NCI-H446 treated with DMSO at 0.1 percent for 48 hours (cell line): ENCODE data around the gene ATAD3B.
"Not testable (repeated sequence)": the region's sequence is repeated elsewhere in the genome, so short reads cannot be mapped to it uniquely, and the experiment has no call there.

Experiments
- DNase-seq: peaks from one replicate; lab custom pipeline; 2025; lab: John Stamatoyannopoulos, UW

ATAD3B gene

GRCh38 chr1:1481811-1482210 lies 10.2 kb downstream of the ATAD3B start:
- DNase-seq: not testable (repeated sequence)

- DNase-seq: no peak
These were observed 11.3 kb downstream of the ATAD3B start for GRCh38 chr1:1482856-1483255.

- no peak for DNase-seq
These were observed 12.1 kb downstream of the ATAD3B start for GRCh38 chr1:1483714-1484113.

- DNase-seq: not testable (repeated sequence)
These were observed 13.6 kb downstream of the ATAD3B start for GRCh38 chr1:1484976-1485750.

GRCh38 chr1:1485755-1486317 lies 14.3 kb downstream of the ATAD3B start:
- not testable (repeated sequence) for DNase-seq

GRCh38 chr1:1487701-1488100 lies 16.1 kb downstream of the ATAD3B start:
- no peak for DNase-seq

GRCh38 chr1:1489231-1489630 lies 17.7 kb downstream of the ATAD3B start:
- no peak for DNase-seq

GRCh38 chr1:1489861-1490260 lies 18.3 kb downstream of the ATAD3B start:
- DNase-seq: no peak

- no peak for DNase-seq
These were observed 19.2 kb downstream of the ATAD3B start for GRCh38 chr1:1490633-1491230.

- DNase-seq: no peak
These were observed 20.0 kb downstream of the ATAD3B start for GRCh38 chr1:1491601-1492000.

GRCh38 chr1:1494311-1494710 lies 22.7 kb downstream of the ATAD3B start:
- DNase-seq: not testable (repeated sequence)

GRCh38 chr1:1495461-1495975 lies 24.0 kb downstream of the ATAD3B start:
- DNase-seq: not testable (repeated sequence)

GRCh38 chr1:1504777-1505365 lies 33.3 kb downstream of the ATAD3B start:
- peak; percentile 42 for DNase-seq

- DNase-seq: not testable (repeated sequence)
These were observed 33.8 kb downstream of the ATAD3B start for GRCh38 chr1:1505366-1505798.

- not testable (repeated sequence) for DNase-seq
These were observed 34.2 kb downstream of the ATAD3B start for GRCh38 chr1:1505801-1506200.

- no peak for DNase-seq
These were observed 35.7 kb downstream of the ATAD3B start for GRCh38 chr1:1507305-1507704.

- DNase-seq: not testable (repeated sequence)
These were observed 37.4 kb downstream of the ATAD3B start for GRCh38 chr1:1508775-1509464.

GRCh38 chr1:1509465-1509850 lies 37.9 kb downstream of the ATAD3B start:
- DNase-seq: not testable (repeated sequence)

- no peak for DNase-seq
These were observed 39.5 kb downstream of the ATAD3B start for GRCh38 chr1:1510912-1511532.

- peak; percentile 95 for DNase-seq
These were observed 40.1 kb downstream of the ATAD3B start, which contains the start of gene ATAD3A for GRCh38 chr1:1511533-1512285. TSS of gene ATAD3A (plus strand) at chr1:1512162. CDS start at chr1:1512269, 107 bp downstream.

GRCh38 chr1:1512425-1512824 lies 40.9 kb downstream of the ATAD3B start:
- not testable (repeated sequence) for DNase-seq
